Measurements from ENCODE around the gene KCNQ1OT1. TPM values are rescaled to one million over a fixed set of nuclear protein-coding genes. Genes with fewer than 3 reads are reported as not detected.

KCNQ1OT1 gene
- total RNA-seq, 2 donors from 2014 or later, result 1.0 to 2.1 TPM

DNA sequence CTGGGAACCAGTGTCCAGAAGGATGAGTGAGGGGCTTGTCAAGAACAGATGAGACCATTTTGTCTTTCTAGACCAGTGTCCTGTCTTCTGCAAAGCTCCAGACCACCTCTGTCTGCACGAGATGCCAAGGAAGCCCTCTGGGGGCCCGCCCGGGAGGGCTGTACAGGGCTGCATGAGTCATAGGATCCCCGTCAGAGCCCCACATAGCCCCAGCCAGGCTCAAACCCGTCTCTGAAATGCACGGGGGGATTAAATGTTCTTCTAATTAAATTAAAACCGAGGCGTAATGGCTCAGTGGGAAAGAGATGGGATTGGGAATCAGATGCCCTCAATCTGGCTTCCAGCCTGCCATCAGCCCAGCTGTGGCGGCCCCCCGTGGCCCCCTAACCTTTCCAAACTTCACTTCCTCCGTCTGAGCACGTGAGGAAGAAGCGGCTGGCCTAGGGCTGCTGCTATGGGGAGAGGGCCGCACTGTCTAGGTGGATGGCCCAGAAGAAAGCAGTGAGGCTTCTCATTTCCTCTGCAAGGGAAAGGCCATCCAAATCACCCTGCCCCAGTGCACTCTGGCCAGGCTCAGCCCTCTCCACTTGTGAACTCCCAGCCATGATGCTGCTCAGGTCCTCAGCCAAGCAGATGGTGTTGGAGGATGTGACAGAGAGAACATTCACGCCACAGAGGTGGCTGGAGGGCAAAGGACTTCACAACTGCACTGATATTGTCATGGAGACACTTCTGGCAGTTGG is 32.8 kb downstream of the KCNQ1OT1 start:
- no peaks in the 10 kb centered on the region for H3K4me1 ChIP-seq (replicated peaks)
- intact Hi-C loops (cut with DNase I), result no loop called here
- H3K36me3 ChIP-seq, result no peaks in the 10 kb centered on the region
- H3K9me3 ChIP-seq, result no peaks in the 10 kb centered on the region
- WGBS, result 88% methylated on average over 15 of the region's 15 CpGs
- no peak overlapping the region for H3K27ac ChIP-seq
- H3K4me3 ChIP-seq, result no peak overlapping the region
- DNase-seq (ENCODE audit: low spot score), result no peak
- TF ChIP-seq POLR2A (IDR thresholded peaks at IDR 0.05) (no peak), POLR2AphosphoS5 (IDR thresholded peaks at IDR 0.05) (no peak)
- TF ChIP-seq, protein P1, sequence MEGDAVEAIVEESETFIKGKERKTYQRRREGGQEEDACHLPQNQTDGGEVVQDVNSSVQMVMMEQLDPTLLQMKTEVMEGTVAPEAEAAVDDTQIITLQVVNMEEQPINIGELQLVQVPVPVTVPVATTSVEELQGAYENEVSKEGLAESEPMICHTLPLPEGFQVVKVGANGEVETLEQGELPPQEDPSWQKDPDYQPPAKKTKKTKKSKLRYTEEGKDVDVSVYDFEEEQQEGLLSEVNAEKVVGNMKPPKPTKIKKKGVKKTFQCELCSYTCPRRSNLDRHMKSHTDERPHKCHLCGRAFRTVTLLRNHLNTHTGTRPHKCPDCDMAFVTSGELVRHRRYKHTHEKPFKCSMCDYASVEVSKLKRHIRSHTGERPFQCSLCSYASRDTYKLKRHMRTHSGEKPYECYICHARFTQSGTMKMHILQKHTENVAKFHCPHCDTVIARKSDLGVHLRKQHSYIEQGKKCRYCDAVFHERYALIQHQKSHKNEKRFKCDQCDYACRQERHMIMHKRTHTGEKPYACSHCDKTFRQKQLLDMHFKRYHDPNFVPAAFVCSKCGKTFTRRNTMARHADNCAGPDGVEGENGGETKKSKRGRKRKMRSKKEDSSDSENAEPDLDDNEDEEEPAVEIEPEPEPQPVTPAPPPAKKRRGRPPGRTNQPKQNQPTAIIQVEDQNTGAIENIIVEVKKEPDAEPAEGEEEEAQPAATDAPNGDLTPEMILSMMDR (IDR thresholded peaks at IDR 0.05), result no peak
- no peaks in the 10 kb centered on the region for H3K27me3 ChIP-seq (replicated peaks; ENCODE audit: insufficient read depth)

DNA sequence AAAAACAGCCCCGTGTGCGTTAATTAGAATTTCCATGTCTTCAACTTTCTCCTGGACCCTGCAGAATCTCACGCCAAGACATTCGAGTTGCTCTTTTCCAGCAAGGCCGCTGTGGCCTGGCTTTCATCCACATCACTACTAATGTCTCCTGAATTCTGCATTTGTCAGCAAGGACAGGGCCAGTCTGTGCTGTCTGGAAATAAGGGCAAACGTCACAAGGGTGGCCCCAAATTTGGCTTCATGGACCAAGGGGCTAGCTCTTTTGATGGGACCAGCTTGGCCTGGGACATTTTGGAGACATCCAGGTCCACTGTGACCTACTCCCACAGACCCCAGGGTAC is 33.4 kb downstream of the KCNQ1OT1 start:
- intact Hi-C loops (cut with DNase I), result no loop called here
- Histone ChIP-seq H3K4me1 (replicated peaks) (no peaks in the 10 kb centered on the region), H3K36me3 (no peaks in the 10 kb centered on the region), H3K4me3 (no peak overlapping the region), H3K27ac (no peak overlapping the region), H3K9me3 (no peaks in the 10 kb centered on the region), H3K27me3 (replicated peaks; ENCODE audit: insufficient read depth) (no peaks in the 10 kb centered on the region)
- WGBS, result 77% methylated on average over 6 of the region's 6 CpGs
- peak; percentile 2 for DNase-seq (ENCODE audit: low spot score)
- TF ChIP-seq POLR2AphosphoS5 (IDR thresholded peaks at IDR 0.05) (no peak), POLR2A (IDR thresholded peaks at IDR 0.05) (no peak)
- TF ChIP-seq, protein P1 (IDR thresholded peaks at IDR 0.05), result no peak

DNA sequence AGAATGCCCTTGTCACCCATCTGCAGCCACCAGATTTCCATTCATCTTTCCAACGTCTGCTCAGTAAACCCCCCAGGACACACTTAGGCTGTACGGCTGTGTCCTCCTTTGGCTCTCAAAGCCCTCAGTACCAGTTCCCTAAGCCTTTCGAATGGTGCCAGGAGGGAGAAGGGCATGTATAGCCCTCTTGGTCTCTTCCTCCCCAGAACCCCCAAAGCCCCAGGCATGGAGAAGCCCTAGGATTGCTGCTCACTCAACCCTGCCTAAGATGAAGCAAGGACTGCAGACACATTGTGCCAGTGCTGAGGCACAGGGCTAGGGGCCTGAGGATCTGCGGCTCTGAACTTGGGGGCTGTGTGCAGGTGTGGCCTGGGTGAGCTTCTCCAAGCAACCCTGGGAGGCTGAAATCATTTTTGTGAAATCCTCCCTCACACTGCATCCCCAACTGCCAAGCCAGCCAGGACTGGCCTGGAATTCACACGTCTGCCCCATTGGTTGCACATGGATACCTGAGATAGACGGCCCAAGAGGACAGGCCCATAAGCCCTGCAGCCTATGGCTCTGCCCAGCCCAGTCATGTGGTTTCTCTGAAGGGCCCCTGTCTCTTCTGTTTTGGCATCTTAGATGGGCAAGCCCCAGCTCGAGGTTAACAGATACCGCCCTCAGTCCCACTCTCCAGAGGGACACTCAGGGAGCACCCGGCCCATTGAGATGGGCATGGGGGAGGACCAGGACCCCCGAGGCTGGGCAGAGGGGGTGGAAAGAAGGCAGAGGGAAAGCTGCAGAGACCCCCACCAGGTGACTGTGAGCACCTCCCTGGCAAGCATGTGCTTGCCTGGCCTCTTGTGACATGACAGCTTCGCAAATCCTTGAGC is 34.0 kb downstream of the KCNQ1OT1 start:
- H3K36me3 ChIP-seq, result no peaks in the 10 kb centered on the region
- no peaks in the 10 kb centered on the region for H3K9me3 ChIP-seq
- H3K27ac ChIP-seq, result no peak overlapping the region
- TF ChIP-seq, protein P1 (IDR thresholded peaks at IDR 0.05), result no peak
- no peak for TF ChIP-seq POLR2AphosphoS5 (IDR thresholded peaks at IDR 0.05)
- TF ChIP-seq POLR2A (IDR thresholded peaks at IDR 0.05), result no peak
- H3K4me1 ChIP-seq (replicated peaks), result no peaks in the 10 kb centered on the region
- peak; percentile 2 for DNase-seq (ENCODE audit: low spot score)
- no peak overlapping the region for H3K4me3 ChIP-seq
- H3K27me3 ChIP-seq (replicated peaks; ENCODE audit: insufficient read depth), result no peaks in the 10 kb centered on the region
- intact Hi-C loops (cut with DNase I), result no loop called here
- 85% methylated on average over 11 of the region's 11 CpGs for WGBS

DNA sequence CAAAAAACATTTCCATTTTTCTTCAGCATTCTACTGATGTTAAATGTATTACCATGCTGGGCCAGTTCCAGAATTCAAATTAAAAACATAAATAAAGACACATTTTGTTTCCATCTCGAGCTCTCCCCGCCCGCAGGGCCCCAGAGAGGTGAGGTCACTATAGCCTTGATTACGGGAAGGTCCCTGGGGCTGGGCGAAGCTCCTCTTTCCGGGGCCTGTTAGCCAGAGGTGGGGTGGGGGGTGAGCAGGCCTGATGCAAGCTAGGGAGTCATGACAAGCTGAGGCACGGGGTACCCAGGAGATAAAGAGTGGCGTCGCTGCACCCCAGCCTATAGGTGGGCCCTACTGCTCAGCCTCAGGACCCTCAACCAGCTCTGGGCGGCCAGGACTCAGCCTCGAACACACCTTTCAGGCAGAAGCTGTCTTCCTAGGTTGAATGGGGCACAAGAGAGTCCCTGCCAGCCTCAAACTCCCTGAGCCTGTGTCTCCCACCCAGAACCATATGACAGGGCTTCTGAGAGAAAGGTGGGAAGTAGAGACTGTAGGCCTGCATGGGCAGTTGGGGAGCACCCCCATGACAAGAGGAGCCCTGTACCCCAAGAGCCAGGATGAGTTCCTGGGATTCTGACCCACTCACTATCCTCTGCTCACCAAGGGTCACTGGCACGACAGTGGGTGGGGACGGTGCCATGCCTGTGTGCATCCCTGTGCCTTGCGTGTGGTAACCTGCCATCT is 34.8 kb downstream of the KCNQ1OT1 start:
- TF ChIP-seq POLR2A (IDR thresholded peaks at IDR 0.05) (no peak), POLR2AphosphoS5 (IDR thresholded peaks at IDR 0.05) (no peak)
- TF ChIP-seq, protein P1 (IDR thresholded peaks at IDR 0.05), result no peak
- Histone ChIP-seq H3K27me3 (replicated peaks; ENCODE audit: insufficient read depth) (no peaks in the 10 kb centered on the region), H3K36me3 (no peaks in the 10 kb centered on the region), H3K27ac (no peak overlapping the region), H3K4me3 (no peak overlapping the region), H3K9me3 (no peaks in the 10 kb centered on the region), H3K4me1 (replicated peaks) (no peaks in the 10 kb centered on the region)
- 90% methylated on average over 14 of the region's 14 CpGs for WGBS
- intact Hi-C loops (cut with DNase I), result no loop called here
- peak; percentile 2 for DNase-seq (ENCODE audit: low spot score)
